GM18508 (cell line): Measurements from ENCODE around the gene KLF6.

Source experiments
- ATAC-seq: cut with Tn5 transposase; IDR thresholded peaks from one replicate; pipeline ENCODE4 v1.9.1; 2021; ENCODE audit warnings: moderate number of reproducible peaks; ENCODE audit not compliant: insufficient read depth, unreplicated experiment

The KLF6 gene

DNA sequence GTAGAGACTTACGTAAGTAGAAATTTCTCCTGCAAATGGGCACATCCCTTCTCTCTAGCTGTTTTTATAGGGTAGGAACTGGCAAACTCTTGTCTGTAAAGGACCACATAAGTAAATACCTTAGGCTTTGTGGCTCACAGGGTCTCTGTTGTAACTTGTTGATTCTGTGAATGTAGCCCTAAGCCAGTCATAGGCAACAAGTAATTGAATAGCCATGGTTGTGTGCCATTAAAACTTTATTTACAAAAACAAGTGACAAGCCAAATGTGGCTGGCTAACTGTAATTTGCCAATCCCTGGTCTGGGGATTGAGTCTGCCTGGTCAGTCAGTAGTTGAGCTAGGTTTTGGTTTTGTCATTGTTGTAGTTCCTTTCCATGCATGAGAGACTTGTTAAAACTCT is 5.3 kb upstream of the KLF6 start:
- ATAC-seq, result no peak

DNA sequence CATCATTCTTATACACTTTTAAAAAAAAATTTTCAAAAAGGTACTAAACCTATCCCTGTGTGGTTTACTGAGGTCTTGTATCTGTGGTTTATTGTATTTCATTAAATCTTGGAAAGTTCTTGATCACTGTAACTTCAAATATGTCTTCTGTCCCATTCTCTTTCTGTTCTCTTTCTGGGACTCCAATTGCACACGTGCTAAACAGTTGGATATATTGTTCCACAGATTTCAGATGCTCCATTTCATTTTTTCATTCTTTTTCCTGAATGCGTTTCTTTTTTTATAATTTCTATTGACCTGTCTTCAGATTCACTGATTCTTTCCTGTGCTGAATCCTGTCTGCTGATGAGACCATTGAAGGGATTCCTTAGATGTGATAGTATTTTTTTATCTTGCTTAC is 4.6 kb upstream of the KLF6 start:
- no peak for ATAC-seq

DNA sequence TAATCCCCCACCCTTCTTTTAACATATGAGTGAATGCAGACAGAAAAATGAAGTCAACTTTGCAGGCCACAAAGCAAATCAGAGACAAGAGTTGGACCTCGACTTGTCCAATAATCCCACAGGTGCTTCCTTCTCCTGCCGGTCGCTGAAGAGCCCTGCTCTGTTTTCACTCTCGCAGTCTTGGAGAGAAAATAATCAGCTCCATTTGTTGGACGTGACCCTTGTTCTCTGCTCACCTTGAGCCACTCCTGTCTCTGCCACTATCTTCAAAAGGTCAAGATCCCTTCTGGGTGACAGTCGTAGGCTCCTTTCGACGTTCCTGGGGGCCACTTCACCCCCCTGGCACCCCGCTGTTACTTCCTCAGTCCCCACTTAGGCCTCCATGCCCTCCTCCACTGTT is 2.8 kb upstream of the KLF6 start:
- ATAC-seq, result no peak

DNA sequence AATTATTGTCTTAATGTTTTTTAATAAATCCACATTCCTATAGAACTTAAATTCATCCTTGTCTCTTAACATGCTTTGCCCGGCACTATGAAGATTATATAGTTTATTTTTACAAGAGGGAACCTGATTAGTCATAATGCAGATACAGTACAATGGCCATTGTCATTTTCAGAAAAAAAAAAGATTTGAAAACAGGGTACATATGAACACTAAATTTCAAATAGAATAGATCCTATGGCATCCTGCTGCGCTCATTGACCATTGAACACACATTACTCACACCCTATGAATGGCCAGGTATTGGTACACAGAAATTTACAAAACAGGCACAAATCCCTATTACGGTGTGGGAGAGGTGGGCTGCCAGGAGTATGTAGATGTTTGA is 2.0 kb upstream of the KLF6 start:
- ATAC-seq, result no peak

DNA sequence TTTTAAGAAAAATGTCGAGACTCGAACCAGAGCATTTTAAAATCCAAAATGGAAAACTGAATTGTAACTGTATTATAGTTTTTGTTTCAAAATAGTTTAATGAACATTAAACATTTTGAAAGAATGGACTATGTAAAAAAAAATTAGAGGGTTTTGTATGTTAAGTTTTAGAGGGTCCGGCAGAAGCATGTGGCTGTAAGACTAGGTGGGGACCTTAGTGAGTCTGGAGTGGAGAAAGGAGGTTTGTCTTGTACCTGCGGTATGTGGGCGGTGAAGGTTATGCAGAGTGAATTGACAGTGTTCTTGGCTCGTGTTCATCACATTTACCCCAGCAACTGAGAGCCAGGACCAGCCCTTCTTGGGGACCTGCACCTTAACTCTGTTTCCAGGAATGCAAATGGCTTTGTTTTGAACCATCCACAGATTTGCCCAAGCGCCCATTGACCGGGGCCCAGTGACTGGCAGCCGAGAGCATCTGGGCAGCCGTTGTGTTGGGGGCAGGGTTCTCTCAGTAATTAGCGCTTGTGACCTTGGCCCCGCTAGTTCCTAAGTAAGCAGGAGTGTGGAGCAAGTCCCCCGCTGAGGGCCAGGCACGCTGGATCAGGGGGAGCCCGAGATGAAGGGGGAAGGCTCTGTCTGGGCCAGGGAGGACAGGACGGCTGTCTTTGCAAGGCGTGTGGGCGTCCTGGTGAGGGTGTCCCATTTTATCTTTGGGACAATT is 1.4 kb upstream of the KLF6 start:
- no peak for ATAC-seq

DNA sequence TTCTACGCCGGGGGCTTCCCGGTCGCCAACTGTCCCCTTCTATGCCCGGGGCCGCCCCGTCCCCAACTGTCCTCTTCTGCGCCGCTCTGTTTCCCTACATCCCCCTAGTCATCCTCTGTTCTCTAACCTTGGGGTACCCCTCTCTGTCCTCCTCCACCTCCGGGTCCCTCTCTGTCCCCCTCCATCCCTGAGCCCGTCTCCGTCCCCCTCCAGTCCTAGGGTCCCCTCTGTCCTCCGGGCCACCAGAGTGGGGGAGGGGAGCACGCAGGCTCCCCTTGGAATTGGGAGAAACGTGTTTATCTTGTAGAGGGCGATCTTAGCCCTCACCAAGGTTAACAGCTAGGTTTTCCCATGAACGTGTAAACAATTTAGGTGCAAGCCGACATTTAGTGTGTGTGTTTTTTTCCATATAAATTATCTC is 852 bp upstream of the KLF6 start:
- no peak for ATAC-seq

DNA sequence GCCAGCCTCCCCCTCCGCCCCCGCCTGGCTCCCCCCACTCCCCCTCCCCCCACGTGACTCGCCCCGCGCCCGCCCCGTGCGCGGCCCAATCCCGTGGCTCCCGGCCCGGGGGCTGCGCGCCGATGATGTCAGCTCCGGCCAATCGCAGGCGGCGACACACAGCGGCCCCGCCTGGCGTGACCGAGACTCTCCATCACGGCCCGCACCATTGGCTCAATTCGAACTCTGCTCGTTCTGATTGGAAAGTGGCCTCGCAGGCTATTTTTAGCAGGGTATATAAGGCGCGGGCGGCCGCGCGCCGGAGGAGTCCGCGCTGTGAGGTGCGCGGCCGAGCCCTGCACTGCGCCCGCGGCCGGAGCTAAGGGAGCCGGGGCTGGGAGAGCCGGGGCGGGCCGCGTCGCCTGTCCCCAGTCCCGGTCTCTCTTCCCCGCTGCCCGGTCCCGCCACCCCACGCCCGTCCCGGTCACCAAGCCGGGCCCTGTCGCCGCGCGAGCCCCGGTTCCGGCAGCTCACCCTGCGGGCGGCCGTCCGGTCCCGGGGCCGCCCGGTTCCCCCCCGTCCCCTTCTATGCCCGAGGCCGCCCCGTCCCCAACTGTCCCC is 342 bp upstream of the KLF6 start:
- peak; percentile 50 for ATAC-seq

DNA sequence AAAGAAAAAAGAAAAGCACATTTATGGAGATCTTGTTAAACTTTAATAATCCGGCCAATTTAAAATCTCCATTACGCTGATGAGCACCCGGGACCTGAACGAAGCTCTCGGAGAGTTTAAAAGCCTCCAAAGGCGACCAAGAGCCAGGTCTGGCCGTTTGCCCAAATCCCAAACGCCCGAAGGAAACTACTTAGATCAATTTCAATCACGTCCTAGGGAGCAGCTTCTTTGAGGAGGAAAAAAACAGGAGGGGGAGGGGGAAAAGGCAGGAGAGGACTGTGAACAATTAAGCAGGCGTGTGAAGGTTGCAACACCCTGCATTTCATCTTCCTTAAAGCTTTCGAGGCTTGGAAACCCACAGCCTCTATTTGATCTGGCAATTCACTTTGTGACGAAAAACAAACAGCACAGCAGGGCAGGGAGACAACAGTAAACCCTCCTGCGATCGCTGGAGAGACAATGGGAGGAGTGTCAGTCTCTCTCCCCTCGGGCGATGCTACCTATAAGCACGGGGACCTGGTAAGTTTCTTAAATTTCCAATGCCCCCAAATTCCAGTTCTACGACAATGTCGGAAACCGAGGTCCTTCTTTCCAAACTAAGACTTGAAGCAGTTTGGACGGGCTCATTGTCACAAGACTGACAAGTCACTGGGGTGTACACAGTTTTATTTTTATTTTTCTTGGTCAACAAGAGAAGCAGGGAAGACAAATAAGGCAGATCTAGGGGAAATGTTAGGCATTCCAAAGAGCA is 1.2 kb downstream of the KLF6 start:
- no peak for ATAC-seq

DNA sequence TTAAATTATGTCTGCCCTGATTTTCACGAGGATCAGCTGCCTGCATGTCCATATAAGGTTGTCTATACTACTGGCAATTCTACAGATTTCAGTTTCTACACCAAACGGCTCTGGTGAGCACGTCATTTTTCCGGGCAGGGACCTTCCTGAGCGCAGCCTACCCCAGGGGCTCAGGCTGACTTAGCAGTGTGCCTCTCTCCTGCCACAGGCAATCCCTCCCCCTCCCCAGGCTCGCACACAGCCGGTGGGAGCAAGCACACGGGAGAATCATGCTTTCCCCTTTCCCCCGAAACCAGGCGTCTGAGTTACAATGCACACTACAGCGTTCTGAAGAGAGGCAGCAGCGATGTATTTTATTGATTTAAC is 1.7 kb downstream of the KLF6 start:
- ATAC-seq, result no peak

DNA sequence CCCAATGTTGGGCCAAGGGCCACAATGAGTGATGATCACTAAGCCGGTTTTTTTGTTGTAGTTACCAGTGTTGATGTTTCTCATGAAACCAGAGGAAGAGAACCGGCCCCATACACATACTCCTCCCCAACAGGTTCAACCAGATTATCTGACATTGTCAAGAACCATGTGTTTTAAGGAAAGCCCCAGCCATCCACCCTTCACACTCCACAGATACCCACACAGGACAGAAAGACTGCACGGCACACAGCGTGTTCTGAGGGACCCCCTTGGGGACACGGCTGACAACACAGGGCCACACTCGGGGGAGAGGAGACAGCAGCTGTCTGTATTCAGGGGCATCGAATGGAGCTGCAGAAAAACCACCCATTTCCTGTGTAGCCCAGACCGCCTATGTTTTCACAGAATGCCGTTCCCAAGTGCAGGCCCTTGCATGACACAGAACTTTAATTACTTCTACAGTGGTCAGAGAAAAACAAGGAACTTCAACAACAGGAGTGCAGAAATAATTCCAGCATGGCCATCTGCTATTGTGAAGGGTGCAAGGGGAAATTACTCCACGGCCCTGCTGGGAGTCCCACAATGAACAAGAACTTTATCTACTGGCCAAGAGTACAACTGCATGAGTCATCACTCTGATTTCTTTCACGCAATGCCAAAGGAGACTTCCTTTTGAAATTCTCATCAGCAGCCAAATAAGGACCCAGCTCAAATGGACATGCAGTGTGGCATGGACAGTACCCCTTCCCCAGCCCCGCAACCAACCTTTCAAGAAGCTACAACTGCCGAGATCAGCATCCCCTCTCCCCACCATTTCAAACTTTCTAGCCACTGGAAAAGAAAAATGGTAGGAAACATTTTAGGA is 2.3 kb downstream of the KLF6 start:
- no peak for ATAC-seq

DNA sequence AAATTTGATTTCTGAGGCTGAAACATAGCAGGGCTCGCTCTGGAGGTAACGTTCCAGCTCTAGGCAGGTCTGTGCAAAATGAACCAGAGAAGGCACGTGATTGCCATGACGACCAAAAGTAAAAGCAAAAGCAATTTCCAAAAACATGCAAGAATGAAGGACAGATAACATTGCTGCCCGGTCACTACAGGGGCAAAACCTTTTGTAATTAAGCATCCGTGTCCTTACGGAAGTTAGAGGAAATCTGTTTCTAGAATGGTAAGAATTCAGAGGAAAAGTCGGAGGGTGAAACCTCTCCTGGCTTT is 2.9 kb downstream of the KLF6 start:
- ATAC-seq, result no peak

DNA sequence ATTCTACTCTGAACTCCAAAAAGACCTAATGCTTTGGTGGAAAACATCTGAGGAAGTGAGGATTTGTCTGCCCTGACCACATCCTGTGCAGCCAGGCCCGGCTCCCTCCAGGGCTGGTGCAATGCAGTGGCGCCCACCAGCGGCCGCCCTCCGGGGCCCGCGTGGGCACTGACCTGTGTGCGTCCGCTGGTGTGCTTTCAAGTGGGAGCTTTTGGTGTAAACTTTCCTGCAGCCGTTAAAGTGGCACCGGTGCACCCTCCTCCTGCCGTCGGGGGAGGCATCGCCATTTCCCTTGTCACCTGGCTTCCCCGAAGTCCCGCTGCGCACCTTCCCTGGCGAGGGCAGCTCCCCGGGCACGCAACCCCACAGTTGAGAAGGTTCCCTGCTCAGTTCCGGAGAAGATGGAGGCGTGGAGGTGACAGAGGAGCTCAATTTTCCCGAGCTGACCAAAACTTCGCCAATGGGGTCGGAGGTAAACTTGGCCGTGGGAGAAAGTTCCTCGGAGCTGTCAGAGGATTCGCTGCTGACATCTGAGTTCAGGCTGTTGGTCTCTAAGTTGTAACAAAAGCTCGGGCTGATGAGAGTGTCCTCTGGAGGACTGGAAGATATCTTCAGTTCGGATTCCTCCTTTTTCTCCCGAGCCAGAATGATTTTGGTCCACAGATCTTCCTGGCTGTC is 3.4 kb downstream of the KLF6 start:
- no peak for ATAC-seq

DNA sequence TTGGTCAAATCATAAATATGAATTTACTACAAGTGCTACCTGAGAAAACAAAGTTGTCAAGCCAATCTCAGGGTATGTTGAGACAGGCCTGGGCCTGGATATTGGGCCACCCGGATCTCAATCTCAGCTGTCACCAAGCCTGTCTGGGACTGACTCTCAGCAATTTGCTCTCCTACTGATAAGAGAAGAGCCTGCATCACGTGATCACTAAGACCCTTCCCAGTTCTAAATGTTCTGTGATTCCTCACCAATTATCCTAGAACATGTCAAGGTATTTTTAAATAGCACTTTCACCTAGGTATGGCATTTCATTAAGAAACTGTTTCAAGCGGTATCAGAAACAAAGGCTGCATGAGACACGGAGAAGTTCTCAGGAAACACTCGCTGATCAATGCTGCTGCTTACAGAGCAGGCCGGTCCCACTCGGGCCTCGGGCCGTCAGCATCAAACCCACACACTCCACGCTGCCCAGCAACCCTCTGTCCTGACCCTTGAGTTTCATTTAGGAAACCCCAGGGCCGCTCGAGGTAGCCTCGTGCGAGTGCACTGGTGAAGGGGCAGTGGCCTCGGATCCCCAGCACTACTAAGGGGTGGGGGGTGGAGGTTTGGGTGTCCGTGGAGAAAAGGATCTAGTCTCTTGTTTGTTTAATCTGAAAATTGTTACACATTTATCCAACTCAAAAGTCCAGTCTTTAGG is 4.1 kb downstream of the KLF6 start:
- no peak for ATAC-seq

DNA sequence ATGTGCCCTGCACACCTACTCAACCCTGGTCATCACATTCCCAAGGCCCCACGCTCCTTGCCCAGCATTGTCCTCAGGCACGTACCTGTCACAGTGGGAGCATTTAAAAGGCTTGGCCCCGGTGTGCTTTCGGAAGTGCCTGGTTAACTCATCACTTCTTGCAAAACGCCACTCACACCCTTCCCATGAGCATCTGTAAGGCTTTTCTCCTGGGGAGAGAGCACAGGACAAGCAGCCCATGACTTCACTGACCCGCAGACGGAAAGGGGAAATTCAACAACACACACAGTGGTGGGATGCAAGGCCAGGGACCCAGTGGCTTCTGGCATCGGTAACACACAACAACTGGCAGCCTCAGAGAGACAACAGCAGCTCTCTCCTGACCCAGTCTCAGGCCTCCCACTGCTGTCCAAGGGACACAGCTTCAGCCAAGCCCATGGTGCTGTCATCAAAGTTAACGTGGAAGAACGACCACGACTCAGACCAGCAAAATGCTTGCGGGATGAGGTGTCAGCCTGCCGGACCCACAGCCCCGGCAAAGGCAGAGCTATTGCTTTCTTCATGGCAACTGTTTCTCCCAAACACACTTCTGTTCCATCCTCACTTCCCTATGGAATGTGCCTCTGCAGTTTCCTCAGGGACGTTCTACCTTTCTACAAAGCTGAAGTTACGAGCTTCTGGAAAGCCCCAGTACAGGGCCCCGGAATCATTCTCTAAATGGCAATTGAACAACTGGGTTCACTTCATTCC is 4.8 kb downstream of the KLF6 start:
- ATAC-seq, result no peak

DNA sequence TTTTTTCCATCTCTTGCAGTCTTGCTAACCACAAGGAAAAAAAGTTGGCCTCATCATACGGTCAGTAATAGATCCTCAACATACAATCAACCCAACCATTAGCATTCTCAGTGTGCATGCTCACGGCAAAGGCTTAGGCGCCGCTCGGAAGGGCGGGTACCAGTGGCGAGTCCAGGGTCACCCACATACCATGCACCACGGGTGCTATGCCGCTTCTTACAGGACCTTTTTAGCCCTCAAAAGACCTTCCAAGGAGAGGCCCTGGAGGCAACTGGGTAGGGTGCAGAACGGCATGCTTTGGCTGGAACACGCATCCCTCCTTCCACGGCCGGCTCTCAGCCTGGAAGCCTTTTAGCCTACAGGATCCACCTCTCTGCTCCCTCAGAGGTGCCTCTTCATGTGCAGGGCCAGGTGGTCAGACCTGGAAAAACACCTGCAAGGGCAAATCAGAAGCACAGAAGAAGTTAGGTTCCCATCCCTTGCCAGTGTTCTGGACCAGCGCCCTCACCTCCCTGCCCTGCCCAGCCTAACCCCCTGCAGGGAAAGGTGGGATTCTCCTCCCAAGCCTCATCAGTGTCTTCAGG is 5.8 kb downstream of the KLF6 start:
- no peak for ATAC-seq

DNA sequence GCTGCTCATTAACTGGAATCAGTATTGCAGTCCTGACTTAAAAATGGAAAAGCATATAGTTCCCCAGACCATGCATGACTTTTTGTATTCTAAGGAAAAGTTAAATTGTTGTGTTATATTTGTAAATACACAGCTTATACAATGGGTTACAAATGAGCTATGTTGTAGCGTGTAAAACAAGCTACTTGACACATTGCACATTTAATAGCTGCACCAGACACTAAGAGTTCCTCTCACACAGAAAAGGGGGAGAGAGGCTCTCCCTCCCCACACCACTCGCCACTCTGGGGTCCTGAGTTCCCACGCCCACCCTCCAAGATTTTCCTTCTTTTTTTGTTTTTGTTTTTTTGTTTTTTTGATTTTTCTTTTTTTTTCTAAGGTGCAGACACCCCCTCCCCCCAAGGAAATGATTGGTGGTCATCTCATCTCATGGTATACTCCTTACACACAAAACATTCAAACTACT is 6.3 kb downstream of the KLF6 start:
- no peak for ATAC-seq

DNA sequence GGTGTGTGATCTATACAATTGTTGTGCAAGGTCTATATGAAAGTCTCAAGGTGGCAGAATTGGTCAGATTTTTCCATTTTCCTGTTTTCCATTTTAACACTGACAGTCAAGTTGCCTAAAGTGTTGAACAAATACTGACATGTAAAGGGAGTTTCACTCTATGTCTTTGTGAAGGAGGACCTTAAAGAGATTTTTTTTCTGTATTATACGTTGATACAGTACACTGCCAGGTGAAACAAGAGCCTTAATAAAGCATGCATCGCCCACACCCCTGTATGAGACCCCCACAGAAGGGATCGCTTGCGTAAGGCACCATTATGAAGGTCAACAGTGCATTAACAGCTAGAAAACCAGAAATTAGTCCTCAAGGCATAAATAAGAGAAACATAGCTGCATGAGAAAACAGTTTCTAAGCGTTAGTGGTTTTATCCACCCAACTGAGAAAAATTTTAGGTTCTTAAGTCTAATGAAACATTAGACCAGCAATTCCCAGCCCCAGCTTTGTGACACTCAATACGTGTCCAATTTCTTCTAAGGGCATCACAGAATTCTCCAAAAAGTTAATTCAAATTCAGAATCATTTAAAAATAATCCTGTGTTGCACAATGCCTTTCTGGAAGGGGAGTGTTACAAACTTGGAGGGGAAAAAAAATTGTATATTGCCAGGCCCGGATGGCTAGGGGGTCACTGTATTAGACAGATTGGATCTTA is 6.9 kb downstream of the KLF6 start:
- no peak for ATAC-seq
